Activated CD8-positive, alpha-beta T cell treated with anti-CD3 and anti-CD28 coated beads, Interleukin-2, amount 10 ng/mL, durations not matched to agents 7 days and 5 days (primary cell): ENCODE data around the gene CFAP157. TPM values are rescaled to one million over a fixed set of nuclear protein-coding genes. Genes with fewer than 3 reads are reported as not detected.

Experiments
- ATAC-seq: fragments of 150-1000 bp; cut with Tn5 transposase; one replicate; pipeline ENCODE4 v1.10.0; 2021; ENCODE audit warnings: moderate library complexity
- CTCF ChIA-PET: fragments of 350-600 bp; sonication (Branson Sonifier 250); formaldehyde crosslinking; loops from one replicate; lab custom pipeline; 2021; ENCODE audit warnings: antibody characterized with exemption; lab: Charles Lee
- POLR2A ChIA-PET: fragments of 350-600 bp; sonication (Branson Sonifier 250); formaldehyde crosslinking; loops from one replicate; lab custom pipeline; 2021; ENCODE audit warnings: antibody characterized with exemption; lab: Charles Lee
- DNase-seq: peaks from one replicate; pipeline ENCODE4 v3.0.0-alpha.2; 2020
- H3K27ac Mint-ChIP-seq: one replicate; pipeline ENCODE4 v1.8.0; 2021; ENCODE audit warnings: mild to moderate bottlenecking, mixed read lengths
- H3K27me3 Mint-ChIP-seq: one replicate; pipeline ENCODE4 v1.8.0; 2021; ENCODE audit warnings: low read depth, mixed read lengths
- H3K36me3 Mint-ChIP-seq: one replicate; pipeline ENCODE4 v1.8.0; 2021; ENCODE audit warnings: low read depth, mixed read lengths
- H3K4me1 Mint-ChIP-seq: one replicate; pipeline ENCODE4 v1.8.0; 2021; ENCODE audit warnings: low read depth, mixed read lengths
- H3K4me3 Mint-ChIP-seq: one replicate; pipeline ENCODE4 v1.8.0; 2021; ENCODE audit warnings: mild to moderate bottlenecking, mixed read lengths
- H3K9me3 Mint-ChIP-seq: one replicate; pipeline ENCODE4 v1.8.0; 2022; ENCODE audit warnings: mixed read lengths; ENCODE audit not compliant: insufficient read depth
- total RNA-seq, 2 experiments: library from RNA; stranded (reverse); gene quantifications; one replicate each; pipeline ENCODE4 v1.2.3, GENCODE V29; 2021

CFAP157 gene
- total RNA-seq: under 1 TPM in 1 of 2 experiments, not detected in 1; 0.16 TPM

- H3K4me1 Mint-ChIP-seq: peaks cover 29% of the 10 kb centered on the region
- ATAC-seq (no peak), DNase-seq (no peak)
- POLR2A ChIA-PET: interaction anchor here (2.3 kb wide), 1 partner anchor 28 kb away, joined by 8 read pairs; no protein-coding TSS in a partner anchor
- H3K27ac Mint-ChIP-seq: no peak within 1 kb of the TSS
- CTCF ChIA-PET: no interaction called here
- no peak within 1 kb of the TSS for H3K4me3 Mint-ChIP-seq
- H3K36me3 Mint-ChIP-seq: peaks cover 3% of the 10 kb centered on the region
- H3K9me3 Mint-ChIP-seq: no peaks in the 10 kb centered on the region
- H3K27me3 Mint-ChIP-seq: no peaks in the 10 kb centered on the region
Measured at GRCh38 chr9:127706836-127707241, at the start of gene CFAP157. CFAP157 (plus strand) TSS chr9:127706988; CDS start chr9:127707032, 44 bp downstream.

GRCh38 chr9:127658428-127658827 lies 48.4 kb upstream of the CFAP157 start:
- no peak overlapping the region for H3K4me3 Mint-ChIP-seq
- H3K9me3 Mint-ChIP-seq: no peaks in the 10 kb centered on the region
- H3K4me1 Mint-ChIP-seq: no peaks in the 10 kb centered on the region
- CTCF ChIA-PET: no interaction called here
- no peak for ATAC-seq
- no peak overlapping the region for H3K27ac Mint-ChIP-seq
- H3K27me3 Mint-ChIP-seq: no peaks in the 10 kb centered on the region
- POLR2A ChIA-PET: no interaction called here
- peaks cover 2% of the 10 kb centered on the region for H3K36me3 Mint-ChIP-seq
- no peak for DNase-seq

- ChIA-PET CTCF (no interaction called here), POLR2A (interaction anchor here (0.7 kb wide), 1 partner anchor 128 kb away, joined by 3 read pairs; no protein-coding TSS in a partner anchor)
- no peaks in the 10 kb centered on the region for H3K9me3 Mint-ChIP-seq
- H3K36me3 Mint-ChIP-seq: no peaks in the 10 kb centered on the region
- DNase-seq (no peak), ATAC-seq (no peak)
- H3K4me1 Mint-ChIP-seq: no peaks in the 10 kb centered on the region
- H3K4me3 Mint-ChIP-seq: no peak overlapping the region
- H3K27ac Mint-ChIP-seq: no peak overlapping the region
- H3K27me3 Mint-ChIP-seq: no peaks in the 10 kb centered on the region
Measured at GRCh38 chr9:127660886-127661741, 45.7 kb upstream of the CFAP157 start.

GRCh38 chr9:127662617-127663016 lies 44.2 kb upstream of the CFAP157 start:
- no peak overlapping the region for H3K27ac Mint-ChIP-seq
- POLR2A ChIA-PET: no interaction called here
- H3K9me3 Mint-ChIP-seq: no peaks in the 10 kb centered on the region
- H3K4me1 Mint-ChIP-seq: no peaks in the 10 kb centered on the region
- CTCF ChIA-PET: no interaction called here
- ATAC-seq (no peak), DNase-seq (no peak)
- H3K36me3 Mint-ChIP-seq: no peaks in the 10 kb centered on the region
- no peak overlapping the region for H3K4me3 Mint-ChIP-seq
- H3K27me3 Mint-ChIP-seq: no peaks in the 10 kb centered on the region

GRCh38 chr9:127664324-127664677 lies 42.5 kb upstream of the CFAP157 start:
- no peak overlapping the region for H3K27ac Mint-ChIP-seq
- ChIA-PET POLR2A (no interaction called here), CTCF (no interaction called here)
- ATAC-seq: no peak
- H3K36me3 Mint-ChIP-seq: no peaks in the 10 kb centered on the region
- no peak for DNase-seq
- H3K4me1 Mint-ChIP-seq: no peaks in the 10 kb centered on the region
- no peaks in the 10 kb centered on the region for H3K9me3 Mint-ChIP-seq
- H3K4me3 Mint-ChIP-seq: no peak overlapping the region
- no peaks in the 10 kb centered on the region for H3K27me3 Mint-ChIP-seq

GRCh38 chr9:127664678-127665507 lies 41.9 kb upstream of the CFAP157 start:
- DNase-seq: no peak
- ChIA-PET POLR2A (no interaction called here), CTCF (no interaction called here)
- no peaks in the 10 kb centered on the region for H3K9me3 Mint-ChIP-seq
- no peaks in the 10 kb centered on the region for H3K4me1 Mint-ChIP-seq
- no peaks in the 10 kb centered on the region for H3K36me3 Mint-ChIP-seq
- H3K27me3 Mint-ChIP-seq: no peaks in the 10 kb centered on the region
- no peak overlapping the region for H3K27ac Mint-ChIP-seq
- H3K4me3 Mint-ChIP-seq: no peak overlapping the region
- no peak for ATAC-seq

- ATAC-seq: no peak
- POLR2A ChIA-PET: no interaction called here
- H3K27ac Mint-ChIP-seq: no peak overlapping the region
- H3K4me3 Mint-ChIP-seq: no peak overlapping the region
- no peak for DNase-seq
- H3K4me1 Mint-ChIP-seq: no peaks in the 10 kb centered on the region
- H3K36me3 Mint-ChIP-seq: no peaks in the 10 kb centered on the region
- no peaks in the 10 kb centered on the region for H3K9me3 Mint-ChIP-seq
- no peaks in the 10 kb centered on the region for H3K27me3 Mint-ChIP-seq
- CTCF ChIA-PET: interaction anchor here (1.3 to 2.0 kb wide), 3 partner anchors 9 to 141 kb away, joined by 3 to 6 read pairs (median 4); partner anchors contain the start of gene TOR2A
Measured at GRCh38 chr9:127667127-127667844, 39.5 kb upstream of the CFAP157 start.

- CTCF ChIA-PET: interaction anchor here (1.3 to 2.0 kb wide), 2 partner anchors 9 to 67 kb away, joined by 4 to 6 read pairs; partner anchors contain the start of gene TOR2A
- Mint-ChIP-seq H3K9me3 (no peaks in the 10 kb centered on the region), H3K27ac (no peak overlapping the region), H3K27me3 (no peaks in the 10 kb centered on the region), H3K36me3 (no peaks in the 10 kb centered on the region), H3K4me1 (no peaks in the 10 kb centered on the region), H3K4me3 (no peak overlapping the region)
- ATAC-seq (no peak), DNase-seq (no peak)
- POLR2A ChIA-PET: no interaction called here
Measured at GRCh38 chr9:127667906-127668305, 38.9 kb upstream of the CFAP157 start.

- no peak overlapping the region for H3K4me3 Mint-ChIP-seq
- DNase-seq: no peak
- H3K4me1 Mint-ChIP-seq: no peaks in the 10 kb centered on the region
- ATAC-seq: no peak
- no peak overlapping the region for H3K27ac Mint-ChIP-seq
- no peaks in the 10 kb centered on the region for H3K9me3 Mint-ChIP-seq
- no peaks in the 10 kb centered on the region for H3K27me3 Mint-ChIP-seq
- CTCF ChIA-PET: no interaction called here
- no peaks in the 10 kb centered on the region for H3K36me3 Mint-ChIP-seq
- POLR2A ChIA-PET: no interaction called here
Measured at GRCh38 chr9:127673234-127673633, 33.6 kb upstream of the CFAP157 start.

- DNase-seq (no peak), ATAC-seq (no peak)
- CTCF ChIA-PET: interaction anchor here (1.1 to 1.2 kb wide), 2 partner anchors 9 kb away, joined by 3 to 4 read pairs; no protein-coding TSS in a partner anchor
- Mint-ChIP-seq H3K4me3 (no peak overlapping the region), H3K9me3 (no peaks in the 10 kb centered on the region), H3K27me3 (no peaks in the 10 kb centered on the region), H3K27ac (no peak overlapping the region), H3K36me3 (peaks cover 4% of the 10 kb centered on the region), H3K4me1 (no peaks in the 10 kb centered on the region)
- POLR2A ChIA-PET: no interaction called here
Measured at GRCh38 chr9:127676638-127677037, 30.1 kb upstream of the CFAP157 start.

GRCh38 chr9:127679506-127679905 lies 27.3 kb upstream of the CFAP157 start:
- POLR2A ChIA-PET: no interaction called here
- no peaks in the 10 kb centered on the region for H3K9me3 Mint-ChIP-seq
- CTCF ChIA-PET: interaction anchor here (1.5 kb wide), 1 partner anchor 55 kb away, joined by 3 read pairs; the partner anchor contains the start of gene TOR2A
- H3K4me1 Mint-ChIP-seq: no peaks in the 10 kb centered on the region
- H3K27me3 Mint-ChIP-seq: no peaks in the 10 kb centered on the region
- peaks cover 4% of the 10 kb centered on the region for H3K36me3 Mint-ChIP-seq
- DNase-seq (no peak), ATAC-seq (no peak)
- no peak overlapping the region for H3K4me3 Mint-ChIP-seq
- no peak overlapping the region for H3K27ac Mint-ChIP-seq
